Measurements from ENCODE around the gene SYT17. TPM values are rescaled to one million over a fixed set of nuclear protein-coding genes. Genes with fewer than 3 reads are reported as not detected.

Gene SYT17
- total RNA-seq, 1 experiment from 2014 or later, result 4.2 TPM

DNA sequence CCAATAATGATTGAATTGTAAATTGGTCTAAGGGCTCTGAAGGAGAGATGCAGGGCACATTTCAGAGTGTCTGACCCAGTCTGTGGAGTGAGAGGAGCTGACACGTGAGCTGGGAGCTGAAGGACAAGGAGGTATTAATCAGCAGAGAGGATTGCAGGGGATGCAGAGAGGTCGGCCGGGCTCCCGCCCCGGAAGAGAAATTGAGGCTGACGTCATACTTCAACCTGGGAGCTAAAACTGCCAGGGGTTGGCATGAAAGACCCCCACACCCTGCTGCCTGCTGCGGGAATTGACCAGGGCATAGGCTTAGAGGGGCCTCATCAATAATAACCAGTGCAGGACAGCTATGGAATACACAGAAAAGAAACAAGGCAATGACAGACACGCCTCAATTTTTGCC, 63.8 kb downstream of the SYT17 start:
- TF ChIP-seq, protein P1, sequence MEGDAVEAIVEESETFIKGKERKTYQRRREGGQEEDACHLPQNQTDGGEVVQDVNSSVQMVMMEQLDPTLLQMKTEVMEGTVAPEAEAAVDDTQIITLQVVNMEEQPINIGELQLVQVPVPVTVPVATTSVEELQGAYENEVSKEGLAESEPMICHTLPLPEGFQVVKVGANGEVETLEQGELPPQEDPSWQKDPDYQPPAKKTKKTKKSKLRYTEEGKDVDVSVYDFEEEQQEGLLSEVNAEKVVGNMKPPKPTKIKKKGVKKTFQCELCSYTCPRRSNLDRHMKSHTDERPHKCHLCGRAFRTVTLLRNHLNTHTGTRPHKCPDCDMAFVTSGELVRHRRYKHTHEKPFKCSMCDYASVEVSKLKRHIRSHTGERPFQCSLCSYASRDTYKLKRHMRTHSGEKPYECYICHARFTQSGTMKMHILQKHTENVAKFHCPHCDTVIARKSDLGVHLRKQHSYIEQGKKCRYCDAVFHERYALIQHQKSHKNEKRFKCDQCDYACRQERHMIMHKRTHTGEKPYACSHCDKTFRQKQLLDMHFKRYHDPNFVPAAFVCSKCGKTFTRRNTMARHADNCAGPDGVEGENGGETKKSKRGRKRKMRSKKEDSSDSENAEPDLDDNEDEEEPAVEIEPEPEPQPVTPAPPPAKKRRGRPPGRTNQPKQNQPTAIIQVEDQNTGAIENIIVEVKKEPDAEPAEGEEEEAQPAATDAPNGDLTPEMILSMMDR (IDR thresholded peaks at IDR 0.05; ENCODE audit: insufficient read depth in 1 of 2, low read depth in 1 of 2, low read length in 1 of 2, severe bottlenecking in 1 of 2, unreplicated experiment in 1 of 2), result no peak
- no peak overlapping the region for H3K4me3 ChIP-seq (ENCODE audit: low read depth, low read length)
- intact Hi-C loops (cut with micrococcal nuclease; ENCODE audit: unreplicated experiment), result no loop called here
- ChIA-PET POLR2A (no interaction called here), CTCF (interaction anchor here (0.7 kb wide), 1 partner anchor 52 kb away, joined by 3 read pairs; no protein-coding TSS in a partner anchor)
- H3K27me3 Mint-ChIP-seq (ENCODE audit: insufficient read depth, unreplicated experiment), result no peaks in the 10 kb centered on the region
- peaks cover 6% of the 10 kb centered on the region for H3K36me3 Mint-ChIP-seq (ENCODE audit: insufficient read depth, unreplicated experiment)
- peaks cover 3% of the 10 kb centered on the region; the same call in 1 of the 2 replicates for H3K9me3 ChIP-seq
- 0 out of 2 replicates have a peak, but pooled peaks cover 3% of the 10 kb centered on the region for H3K4me1 ChIP-seq
- H3K27me3 ChIP-seq (replicated peaks; ENCODE audit: control insufficient read depth, insufficient read depth, low read length), result no peaks in the 10 kb centered on the region
- H3K27ac Mint-ChIP-seq (ENCODE audit: unreplicated experiment), result no peak overlapping the region
- H3K36me3 ChIP-seq (ENCODE audit: control insufficient read depth, insufficient read depth, low read length), result no peaks in the 10 kb centered on the region
- H3K4me3 Mint-ChIP-seq (ENCODE audit: unreplicated experiment), result no peak overlapping the region
- H3K9me3 Mint-ChIP-seq (ENCODE audit: unreplicated experiment), result peaks cover 15% of the 10 kb centered on the region
- H3K4me1 Mint-ChIP-seq (ENCODE audit: low read depth, unreplicated experiment), result peaks cover 13% of the 10 kb centered on the region
- DNase-seq, result no peak
- BruUV-seq (replicated peaks), result no TSS peak

- Mint-ChIP-seq H3K4me1 (ENCODE audit: low read depth, unreplicated experiment) (peaks cover 2% of the 10 kb centered on the region), H3K4me3 (ENCODE audit: unreplicated experiment) (no peak overlapping the region), H3K27ac (ENCODE audit: unreplicated experiment) (no peak overlapping the region), H3K27me3 (ENCODE audit: insufficient read depth, unreplicated experiment) (no peaks in the 10 kb centered on the region), H3K9me3 (ENCODE audit: unreplicated experiment) (peaks cover 22% of the 10 kb centered on the region), H3K36me3 (ENCODE audit: insufficient read depth, unreplicated experiment) (peaks cover 6% of the 10 kb centered on the region)
- no peaks in the 10 kb centered on the region for H3K36me3 ChIP-seq (ENCODE audit: control insufficient read depth, insufficient read depth, low read length)
- BruUV-seq (replicated peaks), result no TSS peak
- peaks cover 3% of the 10 kb centered on the region; the same call in 1 of the 2 replicates for H3K9me3 ChIP-seq
- no peak for DNase-seq
- ChIA-PET POLR2A (no interaction called here), CTCF (no interaction called here)
- TF ChIP-seq, protein P1 (IDR thresholded peaks at IDR 0.05; ENCODE audit: insufficient read depth in 1 of 2, low read depth in 1 of 2, low read length in 1 of 2, severe bottlenecking in 1 of 2, unreplicated experiment in 1 of 2), result no peak
- H3K27me3 ChIP-seq (replicated peaks; ENCODE audit: control insufficient read depth, insufficient read depth, low read length), result no peaks in the 10 kb centered on the region
- H3K4me1 ChIP-seq, result no peaks in the 10 kb centered on the region
- no peak overlapping the region for H3K4me3 ChIP-seq (ENCODE audit: low read depth, low read length)
- intact Hi-C loops (cut with micrococcal nuclease; ENCODE audit: unreplicated experiment), result no loop called here
Observed at GRCh38 chr16:19232988-19233387, 64.9 kb downstream of the SYT17 start.

DNA sequence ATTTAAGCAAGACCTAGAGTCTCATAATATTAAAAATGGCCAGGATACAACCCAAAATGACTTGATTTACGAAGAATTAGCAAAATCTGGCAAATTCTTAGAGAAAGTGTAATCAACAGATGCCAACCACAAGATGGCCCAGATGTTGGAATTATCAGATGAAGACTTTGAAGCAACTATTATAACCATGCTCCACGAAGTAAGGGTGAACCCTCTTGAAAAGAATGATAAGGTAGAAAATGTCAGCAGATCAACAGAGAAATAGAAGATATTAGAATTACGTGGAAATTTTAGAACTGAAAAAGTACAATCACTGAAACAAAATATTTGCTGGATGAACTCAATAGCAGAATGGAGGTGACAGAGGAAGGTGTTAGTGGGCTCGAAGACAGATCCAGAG, 67.4 kb downstream of the SYT17 start:
- H3K4me1 ChIP-seq, result no peaks in the 10 kb centered on the region
- DNase-seq, result no peak
- H3K4me3 ChIP-seq (ENCODE audit: low read depth, low read length), result no peak overlapping the region
- H3K9me3 ChIP-seq, result peaks cover 3% of the 10 kb centered on the region; the same call in 1 of the 2 replicates
- H3K9me3 Mint-ChIP-seq (ENCODE audit: unreplicated experiment), result peaks cover 24% of the 10 kb centered on the region
- H3K4me3 Mint-ChIP-seq (ENCODE audit: unreplicated experiment), result no peak overlapping the region
- no peaks in the 10 kb centered on the region for H3K27me3 Mint-ChIP-seq (ENCODE audit: insufficient read depth, unreplicated experiment)
- no peaks in the 10 kb centered on the region for H3K36me3 ChIP-seq (ENCODE audit: control insufficient read depth, insufficient read depth, low read length)
- H3K36me3 Mint-ChIP-seq (ENCODE audit: insufficient read depth, unreplicated experiment), result no peaks in the 10 kb centered on the region
- H3K27ac Mint-ChIP-seq (ENCODE audit: unreplicated experiment), result no peak overlapping the region
- POLR2A ChIA-PET, result no interaction called here
- no peaks in the 10 kb centered on the region for H3K27me3 ChIP-seq (replicated peaks; ENCODE audit: control insufficient read depth, insufficient read depth, low read length)
- intact Hi-C loops (cut with micrococcal nuclease; ENCODE audit: unreplicated experiment), result no loop called here
- H3K4me1 Mint-ChIP-seq (ENCODE audit: low read depth, unreplicated experiment), result no peaks in the 10 kb centered on the region
- BruUV-seq (replicated peaks), result no TSS peak
- CTCF ChIA-PET, result no interaction called here
- TF ChIP-seq, protein P1 (IDR thresholded peaks at IDR 0.05; ENCODE audit: insufficient read depth in 1 of 2, low read depth in 1 of 2, low read length in 1 of 2, severe bottlenecking in 1 of 2, unreplicated experiment in 1 of 2), result no peak
